Testis (tissue), 2 donors: ENCODE results near the gene CD83.

ENCODE experiments used
- POLR2A ChIP-seq: fragments of 450-650 bp; IDR thresholded peaks from one replicate; pipeline ENCODE4 v1.6.1; 2017; ENCODE audit warnings: antibody characterized with exemption, mild to moderate bottlenecking, moderate library complexity
- TF ChIP-seq, protein P1 (sequence below), 3 experiments: fragments of 450-650 bp in 2 of 3; fragments of 200-600 bp in 1 of 3; sonication (generic) in 1 of 3; IDR thresholded peaks; one replicate each; pipeline ENCODE4 v1.5.1; 2016 to 2019; ENCODE audit warnings: antibody characterized with exemption in 3 of 3, mild to moderate bottlenecking in 2 of 3, moderate library complexity in 1 of 3

- TF ChIP-seq, protein P1, sequence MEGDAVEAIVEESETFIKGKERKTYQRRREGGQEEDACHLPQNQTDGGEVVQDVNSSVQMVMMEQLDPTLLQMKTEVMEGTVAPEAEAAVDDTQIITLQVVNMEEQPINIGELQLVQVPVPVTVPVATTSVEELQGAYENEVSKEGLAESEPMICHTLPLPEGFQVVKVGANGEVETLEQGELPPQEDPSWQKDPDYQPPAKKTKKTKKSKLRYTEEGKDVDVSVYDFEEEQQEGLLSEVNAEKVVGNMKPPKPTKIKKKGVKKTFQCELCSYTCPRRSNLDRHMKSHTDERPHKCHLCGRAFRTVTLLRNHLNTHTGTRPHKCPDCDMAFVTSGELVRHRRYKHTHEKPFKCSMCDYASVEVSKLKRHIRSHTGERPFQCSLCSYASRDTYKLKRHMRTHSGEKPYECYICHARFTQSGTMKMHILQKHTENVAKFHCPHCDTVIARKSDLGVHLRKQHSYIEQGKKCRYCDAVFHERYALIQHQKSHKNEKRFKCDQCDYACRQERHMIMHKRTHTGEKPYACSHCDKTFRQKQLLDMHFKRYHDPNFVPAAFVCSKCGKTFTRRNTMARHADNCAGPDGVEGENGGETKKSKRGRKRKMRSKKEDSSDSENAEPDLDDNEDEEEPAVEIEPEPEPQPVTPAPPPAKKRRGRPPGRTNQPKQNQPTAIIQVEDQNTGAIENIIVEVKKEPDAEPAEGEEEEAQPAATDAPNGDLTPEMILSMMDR (IDR thresholded peaks at IDR 0.05): no peak
- TF ChIP-seq POLR2A: no peak
Observed at GRCh38 chr6:14092316-14092715, 25.3 kb upstream of the CD83 start.
